ENCODE results near the gene LRRIQ3. TPM values are rescaled to one million over a fixed set of nuclear protein-coding genes. Genes with fewer than 3 reads are reported as not detected.

LRRIQ3 gene
- total RNA-seq, 1 donor from 2014 or later = not detected

- Mint-ChIP-seq H3K27ac (ENCODE audit: unreplicated experiment) (no peak overlapping the region), H3K4me3 (ENCODE audit: unreplicated experiment) (no peak overlapping the region), H3K27me3 (ENCODE audit: low read depth) (peaks cover 6% of the 10 kb centered on the region), H3K9me3 (ENCODE audit: low read depth) (no peaks in the 10 kb centered on the region), H3K4me1 (ENCODE audit: low read depth) (no peaks in the 10 kb centered on the region), H3K36me3 (ENCODE audit: low read depth) (no peaks in the 10 kb centered on the region)
- TF ChIP-seq, protein P1, sequence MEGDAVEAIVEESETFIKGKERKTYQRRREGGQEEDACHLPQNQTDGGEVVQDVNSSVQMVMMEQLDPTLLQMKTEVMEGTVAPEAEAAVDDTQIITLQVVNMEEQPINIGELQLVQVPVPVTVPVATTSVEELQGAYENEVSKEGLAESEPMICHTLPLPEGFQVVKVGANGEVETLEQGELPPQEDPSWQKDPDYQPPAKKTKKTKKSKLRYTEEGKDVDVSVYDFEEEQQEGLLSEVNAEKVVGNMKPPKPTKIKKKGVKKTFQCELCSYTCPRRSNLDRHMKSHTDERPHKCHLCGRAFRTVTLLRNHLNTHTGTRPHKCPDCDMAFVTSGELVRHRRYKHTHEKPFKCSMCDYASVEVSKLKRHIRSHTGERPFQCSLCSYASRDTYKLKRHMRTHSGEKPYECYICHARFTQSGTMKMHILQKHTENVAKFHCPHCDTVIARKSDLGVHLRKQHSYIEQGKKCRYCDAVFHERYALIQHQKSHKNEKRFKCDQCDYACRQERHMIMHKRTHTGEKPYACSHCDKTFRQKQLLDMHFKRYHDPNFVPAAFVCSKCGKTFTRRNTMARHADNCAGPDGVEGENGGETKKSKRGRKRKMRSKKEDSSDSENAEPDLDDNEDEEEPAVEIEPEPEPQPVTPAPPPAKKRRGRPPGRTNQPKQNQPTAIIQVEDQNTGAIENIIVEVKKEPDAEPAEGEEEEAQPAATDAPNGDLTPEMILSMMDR (IDR thresholded peaks at IDR 0.05) = no peak
- no peak for DNase-seq (ENCODE audit: low spot score)
These were observed 38.5 kb upstream of the LRRIQ3 start for GRCh38 chr1:74236440-74236839.

DNA sequence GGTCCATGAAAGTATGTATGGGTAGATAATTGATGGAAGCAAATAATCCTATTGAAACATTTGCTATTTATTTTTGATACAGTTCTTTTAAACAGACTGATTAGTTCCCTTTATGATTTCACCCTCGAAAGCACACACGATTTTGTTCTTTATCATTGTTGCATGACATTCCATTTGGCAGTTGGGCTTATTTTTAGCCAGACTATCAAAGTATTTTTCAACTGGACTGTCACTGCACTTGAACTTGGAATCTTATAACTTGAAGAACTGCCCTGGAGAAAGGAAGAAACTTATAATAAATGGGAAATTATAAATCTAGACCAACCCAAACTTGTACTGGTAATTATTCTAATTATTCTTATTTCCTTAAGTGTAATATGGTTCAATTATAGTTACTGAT lies 37.2 kb upstream of the LRRIQ3 start, which contains the start of gene TNNI3K:
Gene TNNI3K, plus strand, starts transcription at position 235 of the 400 bp plus-strand sequence. Its CDS starts 65 bp downstream, at position 300.
- H3K36me3 Mint-ChIP-seq (ENCODE audit: low read depth) = no peaks in the 10 kb centered on the region
- H3K4me1 Mint-ChIP-seq (ENCODE audit: low read depth) = no peaks in the 10 kb centered on the region
- no peak within 1 kb of the TSS for H3K4me3 Mint-ChIP-seq (ENCODE audit: unreplicated experiment)
- H3K9me3 Mint-ChIP-seq (ENCODE audit: low read depth) = no peaks in the 10 kb centered on the region
- no peak for DNase-seq (ENCODE audit: low spot score)
- TF ChIP-seq, protein P1 (IDR thresholded peaks at IDR 0.05) = no peak
- no peak within 1 kb of the TSS for H3K27ac Mint-ChIP-seq (ENCODE audit: unreplicated experiment)
- peaks cover 6% of the 10 kb centered on the region for H3K27me3 Mint-ChIP-seq (ENCODE audit: low read depth)

- no peak overlapping the region for H3K4me3 Mint-ChIP-seq (ENCODE audit: unreplicated experiment)
- peaks cover 41% of the 10 kb centered on the region for H3K9me3 Mint-ChIP-seq (ENCODE audit: low read depth)
- DNase-seq (ENCODE audit: low spot score) = no peak
- TF ChIP-seq, protein P1 (IDR thresholded peaks at IDR 0.05) = no peak
- H3K27me3 Mint-ChIP-seq (ENCODE audit: low read depth) = peaks cover 17% of the 10 kb centered on the region
- H3K27ac Mint-ChIP-seq (ENCODE audit: unreplicated experiment) = no peak overlapping the region
- no peaks in the 10 kb centered on the region for H3K4me1 Mint-ChIP-seq (ENCODE audit: low read depth)
- peaks cover 3% of the 10 kb centered on the region for H3K36me3 Mint-ChIP-seq (ENCODE audit: low read depth)
These were observed 25.5 kb upstream of the LRRIQ3 start for GRCh38 chr1:74223453-74223852.

GRCh38 chr1:74222701-74223100 lies 24.7 kb upstream of the LRRIQ3 start:
- TF ChIP-seq, protein P1 (IDR thresholded peaks at IDR 0.05) = no peak
- no peak overlapping the region for H3K4me3 Mint-ChIP-seq (ENCODE audit: unreplicated experiment)
- H3K4me1 Mint-ChIP-seq (ENCODE audit: low read depth) = no peaks in the 10 kb centered on the region
- H3K36me3 Mint-ChIP-seq (ENCODE audit: low read depth) = peaks cover 3% of the 10 kb centered on the region
- no peak for DNase-seq (ENCODE audit: low spot score)
- H3K27me3 Mint-ChIP-seq (ENCODE audit: low read depth) = peaks cover 17% of the 10 kb centered on the region
- H3K27ac Mint-ChIP-seq (ENCODE audit: unreplicated experiment) = no peak overlapping the region
- H3K9me3 Mint-ChIP-seq (ENCODE audit: low read depth) = peaks cover 37% of the 10 kb centered on the region

DNA sequence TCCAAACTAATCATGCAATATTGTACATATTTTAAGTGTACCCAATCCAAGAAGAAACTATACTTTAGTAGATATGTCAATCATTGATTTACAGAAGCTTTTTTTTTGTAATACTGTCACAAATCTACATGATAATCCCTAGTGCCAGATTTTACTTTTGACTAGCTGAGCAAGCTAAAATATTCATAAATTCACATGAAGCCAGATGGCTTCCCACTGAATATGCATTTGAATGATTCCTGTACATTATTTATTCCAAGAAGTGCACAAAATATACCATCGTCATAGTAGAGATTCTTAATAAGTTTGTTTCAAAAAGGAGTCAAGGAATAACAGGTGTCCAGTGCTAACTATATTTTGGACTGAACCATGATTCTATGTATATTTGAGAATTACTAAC lies 17.3 kb upstream of the LRRIQ3 start:
- Mint-ChIP-seq H3K27ac (ENCODE audit: unreplicated experiment) (no peak overlapping the region), H3K27me3 (ENCODE audit: low read depth) (peaks cover 1% of the 10 kb centered on the region), H3K4me3 (ENCODE audit: unreplicated experiment) (no peak overlapping the region), H3K9me3 (ENCODE audit: low read depth) (no peaks in the 10 kb centered on the region), H3K4me1 (ENCODE audit: low read depth) (no peaks in the 10 kb centered on the region), H3K36me3 (ENCODE audit: low read depth) (no peaks in the 10 kb centered on the region)
- no peak for DNase-seq (ENCODE audit: low spot score)
- TF ChIP-seq, protein P1 (IDR thresholded peaks at IDR 0.05) = no peak

Data from chondrocyte (in vitro differentiated cells).